Hematopoietic multipotent progenitor cell treated with erythropoietin and hydrocortisone succinate and interleukin-3 and kit ligand, for 4 days (in vitro differentiated cells): ENCODE results near the gene DLG1.

Experiments used
- DNase-seq: peaks from one replicate; pipeline ENCODE4 v3.0.0-alpha.2; 2015

The DLG1 gene

GRCh38 chr3:197167549-197167948, 130.9 kb downstream of the DLG1 start:
- DNase-seq = no peak

GRCh38 chr3:197165890-197166289, 132.5 kb downstream of the DLG1 start:
- peak; percentile 32 for DNase-seq

DNA sequence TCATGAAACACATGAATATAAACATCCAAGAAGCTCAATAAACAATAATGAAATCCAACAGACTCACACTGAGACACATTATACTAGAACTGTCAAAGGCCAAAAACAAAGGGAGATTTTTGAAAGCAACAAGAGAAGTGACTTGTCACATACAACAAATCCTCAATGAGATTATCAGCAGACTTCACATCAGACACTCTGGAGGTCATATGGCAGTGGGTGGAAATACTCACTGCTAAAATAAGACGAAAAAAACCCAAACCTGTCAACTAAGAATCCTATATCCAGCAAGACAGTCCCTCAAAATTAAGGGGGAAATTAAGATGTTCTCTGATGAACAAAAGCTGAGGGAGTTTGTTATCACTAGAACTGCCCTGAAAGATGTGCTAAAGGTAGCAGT, 143.4 kb downstream of the DLG1 start:
- DNase-seq = peak; percentile 13

GRCh38 chr3:197151580-197151979, 146.8 kb downstream of the DLG1 start:
- DNase-seq = peak; percentile 50

GRCh38 chr3:197149528-197149927, 148.9 kb downstream of the DLG1 start:
- DNase-seq = peak; percentile 64

GRCh38 chr3:197144188-197144587, 154.2 kb downstream of the DLG1 start:
- no peak for DNase-seq

DNA sequence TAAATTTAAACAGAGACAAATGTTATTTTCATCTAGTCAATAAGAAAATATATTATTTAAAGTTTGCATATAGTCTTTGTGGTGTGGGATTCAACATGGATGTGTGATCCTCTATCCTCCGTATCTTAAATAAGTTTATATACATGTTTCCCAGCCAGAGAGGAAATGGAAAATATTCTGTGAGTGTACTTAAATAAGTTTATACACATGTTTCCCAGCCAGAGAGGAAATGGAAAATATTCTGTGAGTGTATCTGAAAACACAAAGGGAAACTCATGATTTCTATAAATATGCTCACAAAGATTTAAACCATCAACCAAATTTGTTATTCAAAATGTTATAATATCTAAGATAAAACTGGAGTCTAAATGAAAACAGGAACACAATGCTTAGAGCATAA, 158.8 kb downstream of the DLG1 start:
- DNase-seq = no peak

DNA sequence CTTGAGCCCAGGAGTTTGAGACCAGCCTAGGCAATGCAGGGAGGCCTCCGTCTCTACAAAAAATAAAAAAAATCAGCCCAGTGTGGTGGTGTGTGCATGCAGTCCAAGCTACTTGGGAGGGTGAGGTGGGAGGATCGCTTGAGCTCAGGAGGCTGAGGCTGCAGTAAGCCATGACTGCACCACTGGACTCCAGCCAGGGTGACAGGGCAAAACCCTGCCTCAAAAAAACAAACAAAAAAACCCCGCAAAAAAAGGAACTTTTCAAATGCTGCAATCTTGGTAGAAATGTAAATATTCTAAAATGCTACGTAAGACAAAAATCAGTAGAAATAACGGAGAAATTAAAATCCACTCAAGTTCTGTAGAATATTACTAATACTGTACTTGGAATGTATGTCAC, 160.7 kb downstream of the DLG1 start:
- peak; percentile 51 for DNase-seq

- DNase-seq = no peak
Observed at GRCh38 chr3:197136744-197137143, 161.7 kb downstream of the DLG1 start.

DNA sequence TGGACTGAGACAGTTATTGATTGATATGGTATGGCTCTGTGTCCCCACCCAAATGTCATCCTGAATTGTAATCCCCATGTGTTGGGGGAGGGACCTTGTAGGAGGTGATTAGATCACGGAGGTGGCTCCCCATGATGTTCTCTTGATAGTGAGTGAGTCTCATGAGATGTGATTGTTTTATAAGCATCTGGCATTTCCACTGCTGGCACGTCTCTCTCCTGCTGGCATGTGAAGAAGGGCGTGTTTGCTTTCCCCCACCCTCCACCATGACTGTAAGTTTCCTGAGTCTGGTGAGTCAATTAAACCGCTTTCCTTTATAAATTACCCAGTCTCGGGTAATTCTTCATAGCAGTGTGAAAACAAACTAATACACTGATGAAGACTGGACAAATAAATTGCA, 163.2 kb downstream of the DLG1 start:
- no peak for DNase-seq

DNA sequence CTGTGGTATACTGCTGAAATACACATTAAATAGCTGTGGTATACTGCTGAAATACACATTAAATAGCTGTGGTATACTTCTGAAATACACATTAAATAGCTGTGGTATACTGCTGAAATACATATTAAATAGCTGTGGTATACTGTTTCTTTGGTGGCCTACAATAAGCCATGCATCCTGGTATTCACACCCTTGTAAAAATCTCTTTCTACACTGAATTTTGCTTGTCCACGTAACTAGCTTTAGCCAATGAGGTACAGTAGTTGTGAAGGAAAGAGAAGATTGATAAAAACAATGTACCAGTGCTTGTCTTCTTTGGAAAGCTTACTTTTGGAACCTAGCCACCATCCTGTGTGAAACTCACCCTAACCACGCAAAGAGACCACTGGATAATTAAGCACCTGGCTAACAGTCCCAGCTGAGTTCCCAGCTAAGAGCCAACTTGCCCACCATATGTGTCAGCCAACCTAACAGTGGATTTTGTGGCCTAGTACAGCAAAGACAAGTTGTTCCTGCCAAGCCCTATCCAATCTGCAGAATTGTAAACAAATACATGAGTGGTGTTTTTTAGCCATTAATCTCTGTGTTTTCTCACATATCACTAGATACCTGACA, 165.4 kb downstream of the DLG1 start:
- DNase-seq = no peak

- DNase-seq = no peak
Observed at GRCh38 chr3:197125636-197126035, 172.8 kb downstream of the DLG1 start.

- DNase-seq = peak; percentile 13
Observed at GRCh38 chr3:197124713-197125112, 173.7 kb downstream of the DLG1 start.

DNA sequence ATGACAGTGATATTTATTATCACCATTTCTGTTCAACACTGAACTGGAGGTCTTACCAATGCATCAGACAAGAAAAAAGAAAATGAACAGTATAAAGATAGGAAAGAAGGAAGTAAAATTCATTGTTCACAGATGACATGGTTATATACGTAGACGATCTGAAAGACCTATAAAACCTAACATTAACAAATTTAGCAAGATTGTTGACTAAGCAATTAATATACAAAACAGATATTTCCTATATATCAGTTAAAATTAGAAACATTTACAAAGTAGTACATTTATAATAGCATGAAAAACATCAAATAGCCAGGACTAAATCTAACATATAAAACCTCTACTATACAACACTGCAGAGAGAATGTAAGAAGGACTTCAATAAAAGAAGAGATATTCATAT, 176.0 kb downstream of the DLG1 start:
- DNase-seq = no peak

- no peak for DNase-seq
Observed at GRCh38 chr3:197117114-197117513, 181.3 kb downstream of the DLG1 start.

DNA sequence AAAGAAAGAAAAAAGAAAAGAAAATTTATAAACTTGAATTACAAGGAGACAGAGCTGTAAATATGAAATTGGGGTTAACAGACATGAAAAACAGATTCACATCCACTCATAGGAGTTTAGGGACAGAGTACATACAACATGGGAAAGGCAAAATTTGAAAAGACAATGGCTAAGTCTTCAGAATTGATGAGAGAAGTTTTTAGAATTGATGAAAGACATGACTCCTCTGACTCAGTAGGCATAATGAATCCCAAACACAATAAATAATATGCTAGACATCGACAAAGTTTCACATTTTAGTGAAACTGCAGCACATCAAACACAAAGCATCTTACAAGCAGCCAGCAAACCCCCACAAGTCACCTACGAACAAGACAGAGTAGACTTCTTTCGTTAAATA, 184.4 kb downstream of the DLG1 start:
- no peak for DNase-seq

GRCh38 chr3:197111685-197112084, 186.7 kb downstream of the DLG1 start:
- DNase-seq = no peak

GRCh38 chr3:197105786-197106185, 192.6 kb downstream of the DLG1 start:
- DNase-seq = no peak

DNA sequence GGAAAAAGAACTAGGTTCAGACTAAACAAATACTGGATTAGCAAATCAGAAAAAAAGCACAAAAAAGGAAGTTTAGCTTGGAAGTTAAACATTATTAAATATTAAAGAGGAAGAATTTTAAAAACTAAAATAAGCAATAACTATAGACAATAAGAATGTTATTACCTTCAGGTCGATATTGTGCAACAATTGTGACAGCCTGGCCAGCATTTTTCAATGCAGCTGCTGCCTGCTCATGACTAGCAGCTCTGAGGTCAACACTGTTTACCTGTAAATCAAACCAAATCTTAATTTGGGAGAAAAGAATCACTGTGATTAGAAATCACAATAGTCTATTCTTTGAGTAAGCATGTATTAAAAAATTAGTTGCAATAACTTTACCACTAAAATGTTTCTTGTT, 193.7 kb downstream of the DLG1 start:
- no peak for DNase-seq

DNA sequence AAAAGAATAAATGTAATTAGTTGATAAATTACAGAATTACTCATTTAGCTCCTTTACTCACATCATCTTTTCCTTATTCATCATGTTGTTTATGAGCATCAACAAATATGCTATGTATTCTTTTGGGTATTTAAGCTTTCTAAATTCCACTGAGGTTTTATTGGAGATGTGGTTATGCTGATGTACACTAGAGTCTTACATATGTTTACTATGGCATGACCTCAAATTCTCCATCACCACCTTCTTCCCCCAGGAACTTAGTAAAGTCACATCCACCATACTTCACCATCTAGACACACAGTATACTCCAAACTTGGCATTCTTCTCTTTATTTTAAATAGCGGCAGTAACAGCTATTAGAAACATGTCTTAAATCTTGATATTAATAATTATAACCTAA, 194.6 kb downstream of the DLG1 start:
- DNase-seq = no peak

- no peak for DNase-seq
Observed at GRCh38 chr3:197093871-197094270, 204.5 kb downstream of the DLG1 start.

GRCh38 chr3:197088370-197088769, 210.0 kb downstream of the DLG1 start:
- peak; percentile 49 for DNase-seq

DNA sequence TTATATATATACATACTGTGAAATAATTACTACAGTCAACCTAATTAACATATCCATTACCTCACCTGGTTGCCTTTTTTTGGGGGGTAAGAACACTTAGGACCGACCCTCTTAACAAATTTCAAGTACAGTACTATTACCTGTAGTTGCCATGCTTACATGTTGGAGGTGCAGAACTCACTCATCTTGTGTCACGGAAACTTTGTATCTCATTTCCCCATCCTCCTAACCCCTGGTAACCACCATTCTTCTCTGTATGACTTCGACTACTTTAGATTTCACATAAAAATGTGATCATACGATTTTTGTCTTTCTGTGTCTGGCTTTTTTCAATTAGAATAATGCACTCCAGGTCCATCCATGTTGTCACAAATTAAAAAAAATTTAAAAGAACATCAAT, 213.3 kb downstream of the DLG1 start:
- DNase-seq = no peak

DNA sequence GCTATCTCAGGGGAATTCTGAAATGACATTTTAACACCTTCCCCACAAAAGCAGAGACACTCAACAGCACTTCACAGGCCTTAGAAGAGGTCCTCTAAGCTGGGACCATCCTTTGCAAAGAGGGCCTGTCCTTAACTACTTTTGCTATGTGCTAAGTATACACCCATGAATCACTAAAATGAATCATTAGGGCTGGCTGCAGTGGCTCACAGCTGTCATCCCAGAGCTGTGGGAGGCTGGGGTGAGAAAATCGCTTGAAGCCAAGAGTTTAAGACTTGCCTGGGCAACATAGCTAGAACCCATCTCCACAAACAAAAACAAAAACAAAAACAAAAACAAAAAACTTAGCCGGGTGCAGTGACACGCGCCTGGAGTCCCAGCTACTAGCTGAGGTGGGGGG, 214.9 kb downstream of the DLG1 start:
- no peak for DNase-seq

GRCh38 chr3:197082871-197083270, 215.5 kb downstream of the DLG1 start:
- no peak for DNase-seq

- no peak for DNase-seq
Observed at GRCh38 chr3:197080344-197080743, 218.1 kb downstream of the DLG1 start.
